Activated T-cell treated with anti-CD3 and anti-CD28 coated beads, Interleukin-2, amount 50 U/mL, for 24 hours (primary cell): ENCODE results near the gene AAK1.
"Not testable (repeated sequence)": the region's sequence is repeated elsewhere in the genome, so short reads cannot be mapped to it uniquely, and the experiment has no call there.

Source experiments
- DNase-seq: peaks from one replicate; pipeline ENCODE4 v3.0.0-alpha.2; 2020
- H3K27ac Mint-ChIP-seq: 2 replicates; pipeline ENCODE4 v1.8.0; 2020; ENCODE audit warnings: mild to moderate bottlenecking, mixed read lengths
- H3K27me3 Mint-ChIP-seq: 2 replicates; pipeline ENCODE4 v1.8.0; 2020; ENCODE audit warnings: mixed read lengths
- H3K36me3 Mint-ChIP-seq: 2 replicates; pipeline ENCODE4 v1.8.0; 2020; ENCODE audit warnings: low read depth, mixed read lengths
- H3K4me1 Mint-ChIP-seq: 2 replicates; pipeline ENCODE4 v1.8.0; 2020; ENCODE audit warnings: low read depth, mixed read lengths
- H3K4me3 Mint-ChIP-seq: 2 replicates; pipeline ENCODE4 v1.8.0; 2020; ENCODE audit warnings: mild to moderate bottlenecking, moderate library complexity, mixed read lengths
- H3K9me3 Mint-ChIP-seq: 2 replicates; pipeline ENCODE4 v1.8.0; 2020; ENCODE audit warnings: mixed read lengths

AAK1 gene

DNA sequence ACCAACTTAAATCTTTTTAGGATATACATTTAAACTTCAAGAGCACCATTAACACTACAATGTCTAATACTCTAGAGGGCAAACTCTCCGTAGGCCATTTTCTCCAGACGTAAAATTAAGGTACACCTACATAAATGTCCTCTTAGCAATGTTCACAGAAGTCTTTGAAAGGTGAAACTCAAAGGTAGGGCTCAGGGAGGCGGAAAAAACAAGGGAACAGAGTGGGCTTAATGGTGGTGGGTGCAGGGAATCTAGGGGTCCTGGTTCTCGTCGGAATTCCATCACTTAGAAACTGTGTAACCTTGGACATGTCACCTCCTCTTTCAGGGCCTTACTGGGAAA is 207.0 kb downstream of the AAK1 start:
- Mint-ChIP-seq H3K4me3 (peak overlapping the region; percentile 97), H3K27ac (peak overlapping the region; percentile 93), H3K4me1 (peaks cover 38% of the 10 kb centered on the region), H3K27me3 (no peaks in the 10 kb centered on the region), H3K36me3 (peaks cover 20% of the 10 kb centered on the region), H3K9me3 (peaks cover 11% of the 10 kb centered on the region)
- no peak for DNase-seq

DNA sequence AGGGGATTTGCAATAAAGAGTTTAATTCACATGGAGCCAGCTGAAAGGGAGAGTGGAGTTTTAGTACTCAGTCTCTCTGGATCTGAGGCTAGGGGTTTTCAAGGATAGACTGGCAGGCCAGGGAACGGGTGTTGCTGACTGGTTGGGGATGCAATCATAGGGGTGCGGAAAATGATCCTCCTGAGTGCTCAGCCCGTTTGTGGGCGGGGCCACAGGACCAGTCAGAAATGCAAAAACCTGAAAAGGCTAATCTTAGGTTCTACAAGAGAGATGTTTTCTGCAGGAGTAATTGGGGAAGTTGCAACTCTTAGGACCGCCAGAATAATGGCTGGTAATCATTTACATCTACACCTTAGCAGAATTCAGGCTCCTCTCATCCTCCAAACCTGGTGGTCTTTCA is 208.8 kb downstream of the AAK1 start:
- H3K36me3 Mint-ChIP-seq = peaks cover 35% of the 10 kb centered on the region
- no peaks in the 10 kb centered on the region for H3K27me3 Mint-ChIP-seq
- H3K9me3 Mint-ChIP-seq = peaks cover 8% of the 10 kb centered on the region
- H3K4me3 Mint-ChIP-seq = no peak overlapping the region
- H3K27ac Mint-ChIP-seq = peak overlapping the region; percentile 53
- no peak for DNase-seq
- peaks cover 38% of the 10 kb centered on the region for H3K4me1 Mint-ChIP-seq

DNA sequence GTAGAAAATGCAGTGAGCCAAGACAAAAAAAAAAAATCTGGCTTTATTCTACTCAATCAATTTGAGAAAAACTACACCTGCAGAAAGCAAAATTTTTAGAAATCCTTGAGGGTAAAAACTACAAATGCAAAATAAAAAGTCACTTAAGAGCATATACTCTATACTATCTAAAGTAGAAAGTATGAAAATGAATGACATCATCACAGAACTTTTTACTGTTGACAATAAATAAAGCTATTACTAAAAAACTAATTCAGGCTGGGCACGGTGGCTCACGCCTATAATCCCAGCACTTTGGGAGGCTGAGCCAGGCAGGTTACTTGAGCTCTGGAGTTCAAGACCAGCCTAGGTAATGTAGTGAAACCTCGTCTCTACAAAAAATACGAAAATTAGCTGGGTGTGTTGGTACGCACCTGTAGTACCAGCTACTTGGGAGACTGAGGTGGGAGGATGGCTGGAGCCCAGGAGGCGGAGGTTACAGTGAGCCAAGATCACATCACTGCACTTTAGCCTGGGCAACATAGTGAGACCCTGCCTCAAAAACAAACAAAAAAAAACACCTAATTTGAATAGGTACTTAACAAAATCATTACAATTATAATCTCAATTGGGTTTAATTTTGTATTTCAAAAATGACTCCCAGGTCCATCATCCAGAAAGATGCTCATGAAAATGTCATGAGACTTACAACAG is 213.9 kb downstream of the AAK1 start:
- DNase-seq = no peak
- Mint-ChIP-seq H3K9me3 (no peaks in the 10 kb centered on the region), H3K4me1 (peaks cover 7% of the 10 kb centered on the region), H3K27ac (no peak overlapping the region), H3K27me3 (no peaks in the 10 kb centered on the region), H3K36me3 (peaks cover 47% of the 10 kb centered on the region), H3K4me3 (no peak overlapping the region)

DNA sequence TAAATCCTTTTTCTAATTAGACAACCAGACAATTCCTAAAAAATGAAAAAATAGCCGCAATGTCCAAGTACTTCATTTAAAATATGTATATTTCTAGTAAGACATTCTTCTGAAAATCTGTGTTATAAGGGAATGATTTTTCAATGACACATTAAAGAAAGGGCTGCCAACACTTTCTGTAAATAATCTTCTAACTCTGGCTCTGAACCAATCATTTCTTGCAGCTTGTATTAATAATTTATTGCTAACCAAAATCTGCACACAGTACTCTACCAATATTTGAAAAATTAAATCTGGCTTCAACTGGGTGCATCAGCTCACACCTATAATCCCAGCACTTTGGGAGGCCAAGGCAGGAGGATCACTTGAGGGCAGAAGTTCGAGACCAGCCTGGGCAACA is 214.6 kb downstream of the AAK1 start:
- Mint-ChIP-seq H3K27me3 (no peaks in the 10 kb centered on the region), H3K27ac (no peak overlapping the region), H3K9me3 (no peaks in the 10 kb centered on the region), H3K4me1 (peaks cover 5% of the 10 kb centered on the region), H3K4me3 (no peak overlapping the region), H3K36me3 (peaks cover 50% of the 10 kb centered on the region)
- no peak for DNase-seq

DNA sequence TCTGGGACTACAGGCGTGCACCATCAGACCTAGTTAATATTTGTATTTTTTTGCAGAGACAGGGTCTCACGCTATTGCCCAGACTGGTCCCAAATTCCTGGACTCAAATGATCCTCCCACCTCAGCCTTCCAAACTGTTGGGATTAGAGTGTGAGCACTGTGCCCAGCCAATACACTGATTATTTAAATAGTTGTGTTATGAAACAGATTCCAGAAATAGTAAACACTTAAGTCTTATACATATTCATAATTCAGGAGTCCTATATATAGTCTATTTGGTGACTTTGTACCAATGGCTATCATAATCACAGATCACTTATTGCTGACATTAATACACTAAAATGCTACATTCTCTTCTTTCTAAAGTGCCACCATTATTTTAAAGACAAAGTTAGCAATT is 219.1 kb downstream of the AAK1 start:
- Mint-ChIP-seq H3K9me3 (no peaks in the 10 kb centered on the region), H3K4me1 (peaks cover 2% of the 10 kb centered on the region), H3K27me3 (no peaks in the 10 kb centered on the region), H3K36me3 (peaks cover 52% of the 10 kb centered on the region), H3K27ac (no peak overlapping the region), H3K4me3 (no peak overlapping the region)
- DNase-seq = no peak

DNA sequence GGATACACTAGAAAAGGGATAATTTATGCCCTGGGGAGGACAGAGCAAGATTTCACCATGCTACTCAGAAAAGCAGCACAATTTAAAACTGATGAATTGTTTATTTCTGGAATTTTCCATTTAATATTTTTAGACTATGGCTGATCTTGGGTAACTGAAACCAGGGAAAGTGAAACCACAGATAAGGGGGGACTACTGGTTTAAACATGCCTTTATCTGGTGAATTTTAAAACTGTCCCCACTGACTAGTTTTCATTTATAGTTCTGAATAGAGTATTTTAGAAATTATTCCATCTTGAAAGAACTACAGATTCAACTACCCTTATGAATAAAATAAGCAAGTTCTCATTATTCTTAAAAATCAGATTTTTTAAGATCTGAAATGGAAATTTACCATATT is 221.3 kb downstream of the AAK1 start:
- peaks cover 53% of the 10 kb centered on the region for H3K36me3 Mint-ChIP-seq
- H3K27me3 Mint-ChIP-seq = no peaks in the 10 kb centered on the region
- no peaks in the 10 kb centered on the region for H3K9me3 Mint-ChIP-seq
- no peak overlapping the region for H3K4me3 Mint-ChIP-seq
- peaks cover 2% of the 10 kb centered on the region for H3K4me1 Mint-ChIP-seq
- DNase-seq = no peak
- peak overlapping the region; percentile 64 for H3K27ac Mint-ChIP-seq

DNA sequence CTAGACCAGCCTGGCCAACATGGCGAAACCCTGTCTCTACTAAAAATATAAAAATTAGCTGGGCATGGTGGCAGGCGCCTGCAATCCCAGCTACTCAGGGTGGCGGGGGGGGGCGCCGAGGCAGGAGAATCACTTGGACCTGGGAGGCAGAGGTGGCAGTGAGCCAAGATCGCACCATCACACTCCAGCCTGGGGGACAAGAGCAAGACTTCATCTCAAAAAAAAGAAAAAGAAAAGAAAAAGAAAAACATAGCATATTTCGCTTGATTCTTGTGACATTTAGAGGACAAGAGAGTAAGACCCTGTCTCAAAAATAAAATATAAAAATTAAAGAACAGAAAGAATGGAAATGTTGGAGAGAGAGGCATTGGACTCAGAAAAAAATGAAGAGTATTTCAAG is 224.4 kb downstream of the AAK1 start:
- not testable (repeated sequence) for H3K4me3 Mint-ChIP-seq, H3K27me3 Mint-ChIP-seq, H3K4me1 Mint-ChIP-seq, H3K9me3 Mint-ChIP-seq, H3K27ac Mint-ChIP-seq, DNase-seq
- H3K36me3 Mint-ChIP-seq = peaks cover 64% of the 10 kb centered on the region

DNA sequence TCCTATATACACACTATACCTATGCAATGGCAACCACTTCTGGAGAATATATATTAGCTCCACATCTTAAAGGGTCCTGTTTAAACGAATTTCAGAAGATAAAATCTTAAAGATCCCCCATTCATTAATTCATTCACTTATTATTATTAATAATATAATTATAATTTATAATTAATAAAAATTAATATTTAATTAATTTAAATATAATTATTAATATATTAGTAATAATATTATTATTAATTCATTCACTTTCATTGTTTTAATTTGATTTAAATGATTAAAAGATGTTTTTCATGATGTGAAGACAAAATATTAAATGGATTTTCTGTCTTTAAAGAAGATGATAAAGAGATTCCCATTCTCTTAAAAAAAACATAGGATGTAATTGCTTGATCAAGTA is 227.4 kb downstream of the AAK1 start:
- no peak for DNase-seq
- Mint-ChIP-seq H3K9me3 (no peaks in the 10 kb centered on the region), H3K4me3 (no peak overlapping the region), H3K4me1 (peaks cover 3% of the 10 kb centered on the region), H3K27me3 (no peaks in the 10 kb centered on the region), H3K27ac (no peak overlapping the region), H3K36me3 (peaks cover 69% of the 10 kb centered on the region)
